Measurements from ENCODE around the gene CACNB2.

Gene CACNB2

GRCh38 chr10:18240185-18240882 lies 100.1 kb downstream of the CACNB2 start:
- Histone ChIP-seq H3K9me3 (no peaks in the 10 kb centered on the region), H3K4me3 (ENCODE audit: low read depth in 1 of 2, low read length in 1 of 2) (no peak overlapping the region), H3K4me1 (ENCODE audit: control insufficient read depth in 1 of 2, insufficient read depth in 1 of 2, low read depth in 1 of 2, low read length in 1 of 2) (no peaks in the 10 kb centered on the region), H3K36me3 (no peaks in the 10 kb centered on the region), H3K27me3 (no peaks in the 10 kb centered on the region), H3K27ac (no peak overlapping the region)
- TF ChIP-seq, protein P1, sequence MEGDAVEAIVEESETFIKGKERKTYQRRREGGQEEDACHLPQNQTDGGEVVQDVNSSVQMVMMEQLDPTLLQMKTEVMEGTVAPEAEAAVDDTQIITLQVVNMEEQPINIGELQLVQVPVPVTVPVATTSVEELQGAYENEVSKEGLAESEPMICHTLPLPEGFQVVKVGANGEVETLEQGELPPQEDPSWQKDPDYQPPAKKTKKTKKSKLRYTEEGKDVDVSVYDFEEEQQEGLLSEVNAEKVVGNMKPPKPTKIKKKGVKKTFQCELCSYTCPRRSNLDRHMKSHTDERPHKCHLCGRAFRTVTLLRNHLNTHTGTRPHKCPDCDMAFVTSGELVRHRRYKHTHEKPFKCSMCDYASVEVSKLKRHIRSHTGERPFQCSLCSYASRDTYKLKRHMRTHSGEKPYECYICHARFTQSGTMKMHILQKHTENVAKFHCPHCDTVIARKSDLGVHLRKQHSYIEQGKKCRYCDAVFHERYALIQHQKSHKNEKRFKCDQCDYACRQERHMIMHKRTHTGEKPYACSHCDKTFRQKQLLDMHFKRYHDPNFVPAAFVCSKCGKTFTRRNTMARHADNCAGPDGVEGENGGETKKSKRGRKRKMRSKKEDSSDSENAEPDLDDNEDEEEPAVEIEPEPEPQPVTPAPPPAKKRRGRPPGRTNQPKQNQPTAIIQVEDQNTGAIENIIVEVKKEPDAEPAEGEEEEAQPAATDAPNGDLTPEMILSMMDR (IDR thresholded peaks at IDR 0.05): no peak

- Histone ChIP-seq H3K27me3 (no peaks in the 10 kb centered on the region), H3K36me3 (no peaks in the 10 kb centered on the region), H3K27ac (no peak overlapping the region), H3K4me3 (ENCODE audit: low read depth in 1 of 2, low read length in 1 of 2) (no peak overlapping the region), H3K4me1 (ENCODE audit: control insufficient read depth in 1 of 2, insufficient read depth in 1 of 2, low read depth in 1 of 2, low read length in 1 of 2) (no peaks in the 10 kb centered on the region), H3K9me3 (no peaks in the 10 kb centered on the region)
- TF ChIP-seq, protein P1 (IDR thresholded peaks at IDR 0.05): no peak
Observed at GRCh38 chr10:18246967-18247366, 106.7 kb downstream of the CACNB2 start.

- no peaks in the 10 kb centered on the region for H3K27me3 ChIP-seq
- H3K9me3 ChIP-seq: no peaks in the 10 kb centered on the region
- no peaks in the 10 kb centered on the region for H3K4me1 ChIP-seq (ENCODE audit: control insufficient read depth in 1 of 2, insufficient read depth in 1 of 2, low read depth in 1 of 2, low read length in 1 of 2)
- H3K4me3 ChIP-seq (ENCODE audit: low read depth in 1 of 2, low read length in 1 of 2): no peak overlapping the region
- H3K27ac ChIP-seq: no peak overlapping the region
- TF ChIP-seq, protein P1 (IDR thresholded peaks at IDR 0.05): no peak
- H3K36me3 ChIP-seq: no peaks in the 10 kb centered on the region
Observed at GRCh38 chr10:18252086-18252485, 111.9 kb downstream of the CACNB2 start.

DNA sequence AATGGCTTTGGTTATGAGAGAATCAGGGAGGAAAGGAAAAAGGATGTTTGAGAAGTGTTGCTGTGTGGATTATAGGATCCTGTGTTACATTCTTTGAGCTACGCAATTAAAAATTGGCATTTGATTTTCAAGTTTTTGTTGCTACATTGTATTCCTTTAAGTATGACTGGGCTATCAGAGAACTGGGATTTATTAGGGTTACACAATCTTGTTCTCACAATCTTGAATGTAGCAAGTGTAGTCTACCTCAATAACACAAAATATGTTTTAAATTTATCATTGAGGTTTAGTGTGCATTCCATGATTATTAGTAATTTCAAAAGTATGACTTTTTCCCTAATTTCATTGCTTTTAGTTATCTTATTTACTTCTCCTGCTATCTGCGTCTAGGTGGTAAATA lies 113.9 kb downstream of the CACNB2 start:
- no peaks in the 10 kb centered on the region for H3K36me3 ChIP-seq
- no peaks in the 10 kb centered on the region for H3K27me3 ChIP-seq
- H3K27ac ChIP-seq: no peak overlapping the region
- H3K4me3 ChIP-seq (ENCODE audit: low read depth in 1 of 2, low read length in 1 of 2): no peak overlapping the region
- H3K4me1 ChIP-seq (ENCODE audit: control insufficient read depth in 1 of 2, insufficient read depth in 1 of 2, low read depth in 1 of 2, low read length in 1 of 2): no peaks in the 10 kb centered on the region
- TF ChIP-seq, protein P1 (IDR thresholded peaks at IDR 0.05): no peak
- no peaks in the 10 kb centered on the region for H3K9me3 ChIP-seq

GRCh38 chr10:18254692-18255091 lies 114.5 kb downstream of the CACNB2 start:
- H3K4me1 ChIP-seq (ENCODE audit: control insufficient read depth in 1 of 2, insufficient read depth in 1 of 2, low read depth in 1 of 2, low read length in 1 of 2): no peaks in the 10 kb centered on the region
- no peaks in the 10 kb centered on the region for H3K9me3 ChIP-seq
- TF ChIP-seq, protein P1 (IDR thresholded peaks at IDR 0.05): no peak
- no peaks in the 10 kb centered on the region for H3K36me3 ChIP-seq
- no peaks in the 10 kb centered on the region for H3K27me3 ChIP-seq
- H3K27ac ChIP-seq: no peak overlapping the region
- H3K4me3 ChIP-seq (ENCODE audit: low read depth in 1 of 2, low read length in 1 of 2): no peak overlapping the region
